ENCODE data around the gene RFXANK. TPM values are rescaled to one million over a fixed set of nuclear protein-coding genes. Genes with fewer than 3 reads are reported as not detected.

RFXANK gene
- total and polyA plus RNA-seq, 2 experiments from 2014 or later, result 44.7 to 88.3 TPM

- Histone ChIP-seq H3K36me3 (replicated peaks; ENCODE audit: insufficient read depth, low read depth) (no peaks in the 10 kb centered on the region), H3K27me3 (peaks cover 3% of the 10 kb centered on the region), H3K9me3 (ENCODE audit: low read depth) (no peaks in the 10 kb centered on the region), H4K20me1 (ENCODE audit: insufficient read depth, poor library complexity, severe bottlenecking) (no peaks in the 10 kb centered on the region), H3K4me2 (no peak overlapping the region), H3K79me2 (no peaks in the 10 kb centered on the region), H3K27ac (no peak overlapping the region), H3K4me1 (ENCODE audit: insufficient read depth) (no peaks in the 10 kb centered on the region), H2AFZ (no peak overlapping the region), H3K4me3 (no peak overlapping the region), H3K9me2 (replicated peaks; ENCODE audit: insufficient read depth) (no peaks in the 10 kb centered on the region)
- 53% methylated on average over 9 of the region's 9 CpGs for WGBS (ENCODE audit: low lambda C conversion rate, missing lambda C conversion rate)
- no peak for TF ChIP-seq EZH2 (IDR thresholded peaks at IDR 0.05; ENCODE audit: borderline replicate concordance)
- no peak for TF ChIP-seq CTCF (IDR thresholded peaks at IDR 0.05; ENCODE audit: poor library complexity)
- no peak for TF ChIP-seq EZH2phosphoT487 (IDR thresholded peaks at IDR 0.05; ENCODE audit: low read depth, severe bottlenecking, unreplicated experiment)
- no peak for DNase-seq (ENCODE audit: low spot score)
Observed at GRCh38 chr19:19230999-19231398, 38.9 kb downstream of the RFXANK start.

GRCh38 chr19:19232261-19232721 is 40.2 kb downstream of the RFXANK start:
- H3K4me1 ChIP-seq (ENCODE audit: insufficient read depth), result no peaks in the 10 kb centered on the region
- TF ChIP-seq EZH2 (IDR thresholded peaks at IDR 0.05; ENCODE audit: borderline replicate concordance) (no peak), CTCF (IDR thresholded peaks at IDR 0.05; ENCODE audit: poor library complexity) (no peak), EZH2phosphoT487 (IDR thresholded peaks at IDR 0.05; ENCODE audit: low read depth, severe bottlenecking, unreplicated experiment) (no peak)
- no peak overlapping the region for H3K4me3 ChIP-seq
- no peak for DNase-seq (ENCODE audit: low spot score)
- H3K4me2 ChIP-seq, result no peak overlapping the region
- H3K9me2 ChIP-seq (replicated peaks; ENCODE audit: insufficient read depth), result no peaks in the 10 kb centered on the region
- no peak overlapping the region for H3K27ac ChIP-seq
- no peaks in the 10 kb centered on the region for H3K9me3 ChIP-seq (ENCODE audit: low read depth)
- H4K20me1 ChIP-seq (ENCODE audit: insufficient read depth, poor library complexity, severe bottlenecking), result no peaks in the 10 kb centered on the region
- peaks cover 3% of the 10 kb centered on the region for H3K27me3 ChIP-seq
- 80% methylated on average over 19 of the region's 19 CpGs for WGBS (ENCODE audit: low lambda C conversion rate, missing lambda C conversion rate)
- no peaks in the 10 kb centered on the region for H3K36me3 ChIP-seq (replicated peaks; ENCODE audit: insufficient read depth, low read depth)
- H2AFZ ChIP-seq, result no peak overlapping the region
- no peaks in the 10 kb centered on the region for H3K79me2 ChIP-seq

GRCh38 chr19:19234220-19234816 is 42.3 kb downstream of the RFXANK start:
- no peaks in the 10 kb centered on the region for H3K9me3 ChIP-seq (ENCODE audit: low read depth)
- H2AFZ ChIP-seq, result no peak overlapping the region
- H3K4me1 ChIP-seq (ENCODE audit: insufficient read depth), result no peaks in the 10 kb centered on the region
- TF ChIP-seq CTCF (IDR thresholded peaks at IDR 0.05; ENCODE audit: poor library complexity) (no peak), EZH2phosphoT487 (IDR thresholded peaks at IDR 0.05; ENCODE audit: low read depth, severe bottlenecking, unreplicated experiment) (no peak), EZH2 (IDR thresholded peaks at IDR 0.05; ENCODE audit: borderline replicate concordance) (no peak)
- 92% methylated on average over 2 of the region's 2 CpGs for WGBS (ENCODE audit: low lambda C conversion rate, missing lambda C conversion rate)
- H3K4me2 ChIP-seq, result no peak overlapping the region
- DNase-seq (ENCODE audit: low spot score), result no peak
- H4K20me1 ChIP-seq (ENCODE audit: insufficient read depth, poor library complexity, severe bottlenecking), result no peaks in the 10 kb centered on the region
- no peak overlapping the region for H3K4me3 ChIP-seq
- H3K27ac ChIP-seq, result no peak overlapping the region
- H3K36me3 ChIP-seq (replicated peaks; ENCODE audit: insufficient read depth, low read depth), result no peaks in the 10 kb centered on the region
- no peaks in the 10 kb centered on the region for H3K27me3 ChIP-seq
- no peaks in the 10 kb centered on the region for H3K9me2 ChIP-seq (replicated peaks; ENCODE audit: insufficient read depth)
- H3K79me2 ChIP-seq, result no peaks in the 10 kb centered on the region
